SK-N-SH treated with all-trans-retinoic acid at 6 μM for 48 hours (cell line): ENCODE results near the gene CEP131.
A peak's percentile ranks its signal among the peaks of the same experiment; 100 is the strongest.

ENCODE experiments used
- ATAC-seq: fragments of 200-7000 bp; cut with Tn5 transposase; 3 replicates; pipeline ENCODE4 v1.9.1; 2020; ENCODE audit warnings: mild to moderate bottlenecking, moderate library complexity
- ARNTL ChIP-seq: fragments of 450-650 bp; formaldehyde crosslinking; IDR thresholded peaks from 2 replicates; pipeline ENCODE4 v1.5.0; 2020; ENCODE audit warnings: low read depth, mild to moderate bottlenecking, moderate library complexity, borderline replicate concordance
- BACH2 ChIP-seq: fragments of 250-450 bp; sonication (Bioruptor Pico); IDR thresholded peaks from 2 replicates; pipeline ENCODE4 v1.9.0; 2021; ENCODE audit warnings: mild to moderate bottlenecking, borderline replicate concordance
- CSDC2 ChIP-seq: fragments of 250-450 bp; sonication (Bioruptor Pico); IDR thresholded peaks from 2 replicates; pipeline ENCODE4 v1.5.0; 2020; ENCODE audit warnings: mild to moderate bottlenecking, moderate library complexity
- ESRRG ChIP-seq: fragments of 250-450 bp; sonication (Bioruptor Pico); IDR thresholded peaks from 2 replicates; pipeline ENCODE4 v1.6.1; 2021; ENCODE audit warnings: mild to moderate bottlenecking
- GLIS3 ChIP-seq: fragments of 250-450 bp; sonication (Bioruptor Pico); IDR thresholded peaks from 2 replicates; pipeline ENCODE4 v1.5.0; 2020; ENCODE audit warnings: mild to moderate bottlenecking, moderate library complexity
- ISL1 ChIP-seq: fragments of 250-450 bp; sonication (Bioruptor Pico); IDR thresholded peaks from 2 replicates; pipeline ENCODE4 v2.1.2; 2022; ENCODE audit warnings: mild to moderate bottlenecking, moderate library complexity
- POU6F1 ChIP-seq: fragments of 250-450 bp; sonication (Bioruptor Pico); IDR thresholded peaks from 2 replicates; pipeline ENCODE4 v1.8.0; 2021; ENCODE audit warnings: low read depth, mild to moderate bottlenecking, moderate library complexity, borderline replicate concordance
- PPARA ChIP-seq: fragments of 250-450 bp; sonication (Bioruptor Pico); IDR thresholded peaks from 2 replicates; pipeline ENCODE4 v1.5.0; 2020; ENCODE audit warnings: mild to moderate bottlenecking, borderline replicate concordance
- SNAI2 ChIP-seq: fragments of 250-450 bp; sonication (Bioruptor Pico); IDR thresholded peaks from 2 replicates; pipeline ENCODE4 v1.5.0; 2020; ENCODE audit warnings: mild to moderate bottlenecking, moderate library complexity
- TCF4 ChIP-seq: fragments of 250-450 bp; sonication (Bioruptor Pico); IDR thresholded peaks from 2 replicates; pipeline ENCODE4 v1.8.0; 2021; ENCODE audit warnings: mild to moderate bottlenecking, moderate library complexity, borderline replicate concordance
- ZC3H10 ChIP-seq: fragments of 250-450 bp; sonication (Bioruptor Pico); IDR thresholded peaks from 2 replicates; pipeline ENCODE4 v1.5.1; 2021; ENCODE audit warnings: mild to moderate bottlenecking, moderate library complexity
- ZFP3 ChIP-seq: fragments of 250-450 bp; sonication (Bioruptor Pico); IDR thresholded peaks from 2 replicates; pipeline ENCODE4 v1.5.0; 2020; ENCODE audit warnings: mild to moderate bottlenecking, moderate library complexity
- ZFP30 ChIP-seq: fragments of 450-650 bp; formaldehyde crosslinking; IDR thresholded peaks from 2 replicates; pipeline ENCODE4 v1.5.0; 2022; ENCODE audit warnings: mild to moderate bottlenecking, moderate library complexity
- ZNF565 ChIP-seq: fragments of 450-650 bp; formaldehyde crosslinking; conservative IDR thresholded peaks from 2 replicates; pipeline ENCODE4 v1.5.0; 2020; ENCODE audit warnings: low read depth, mild to moderate bottlenecking, moderate library complexity
- ZNF70 ChIP-seq: fragments of 450-650 bp; formaldehyde crosslinking; IDR thresholded peaks from 2 replicates; pipeline ENCODE4 v1.5.0; 2020; ENCODE audit warnings: mild to moderate bottlenecking, moderate library complexity
- ZNF8 ChIP-seq: fragments of 450-650 bp; formaldehyde crosslinking; IDR thresholded peaks from 2 replicates; pipeline ENCODE4 v1.5.0; 2020; ENCODE audit warnings: mild to moderate bottlenecking, moderate library complexity
- TF ChIP-seq, protein P1 (sequence below): fragments of 250-450 bp; sonication (Bioruptor Pico); IDR thresholded peaks from 2 replicates; pipeline ENCODE4 v1.5.0; 2020; ENCODE audit warnings: mild to moderate bottlenecking, moderate library complexity
- TF ChIP-seq, protein P2 (sequence below): fragments of 250-450 bp; sonication (Bioruptor Pico); IDR thresholded peaks from 2 replicates; pipeline ENCODE4 v1.5.1; 2020; ENCODE audit warnings: low read depth, mild to moderate bottlenecking, moderate library complexity
- TF ChIP-seq, protein P3 (sequence below): fragments of 250-450 bp; sonication (Bioruptor Pico); IDR thresholded peaks from 2 replicates; pipeline ENCODE4 v1.5.1; 2021; ENCODE audit warnings: mild to moderate bottlenecking, moderate library complexity

Gene CEP131

DNA sequence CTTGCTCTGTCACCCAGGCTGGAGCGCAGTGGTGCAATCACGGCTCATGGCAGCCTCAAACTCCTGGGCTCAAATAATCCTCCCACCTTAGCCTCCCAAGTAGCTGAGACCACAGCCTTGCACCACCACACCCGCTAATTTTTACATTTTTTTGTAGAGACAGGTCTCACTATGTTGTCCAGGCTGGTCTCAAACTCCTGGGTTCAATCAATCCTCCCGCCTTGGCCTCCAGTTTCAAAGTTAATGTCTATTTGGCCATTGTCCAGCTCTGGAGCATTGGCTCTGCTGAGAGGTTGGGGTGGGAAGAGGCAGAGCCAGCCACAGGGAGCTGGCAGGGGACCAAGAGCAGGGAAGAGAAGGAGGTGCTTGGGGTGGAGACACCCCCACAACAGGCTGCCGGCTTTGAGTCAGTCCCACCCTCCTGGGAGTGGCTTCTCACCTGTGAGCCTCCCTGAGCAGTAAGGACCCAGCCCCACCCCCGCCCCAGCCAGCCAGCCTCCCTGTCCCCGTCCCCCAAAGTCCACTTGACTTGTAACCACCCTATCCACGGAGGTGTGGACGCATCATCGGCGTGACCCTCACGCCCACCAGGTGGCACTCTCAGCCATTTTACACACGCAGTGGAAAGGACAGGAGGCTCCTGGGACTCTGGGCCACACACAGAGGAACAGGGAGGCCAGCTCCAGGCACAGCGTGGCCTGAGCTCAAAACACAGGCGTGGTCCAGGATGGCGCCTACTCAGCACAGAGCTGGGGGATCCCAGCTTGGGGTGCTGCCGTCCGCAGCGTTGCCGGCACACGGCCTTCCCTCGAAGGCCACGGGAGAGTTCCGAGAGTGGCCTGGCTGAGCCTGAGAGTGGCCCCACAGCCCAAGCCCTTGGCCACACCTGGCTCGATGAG lies 80.2 kb downstream of the CEP131 start:
- peak; percentile 98 for ATAC-seq
- TF ChIP-seq ARNTL (CRISPR knock-in tag) (no peak), TCF4 (CRISPR knock-in tag) (no peak), ZNF565 (CRISPR knock-in tag) (no peak), PPARA (CRISPR knock-in tag) (no peak), ZFP3 (no peak), GLIS3 (CRISPR knock-in tag) (no peak)
- TF ChIP-seq, protein P1, sequence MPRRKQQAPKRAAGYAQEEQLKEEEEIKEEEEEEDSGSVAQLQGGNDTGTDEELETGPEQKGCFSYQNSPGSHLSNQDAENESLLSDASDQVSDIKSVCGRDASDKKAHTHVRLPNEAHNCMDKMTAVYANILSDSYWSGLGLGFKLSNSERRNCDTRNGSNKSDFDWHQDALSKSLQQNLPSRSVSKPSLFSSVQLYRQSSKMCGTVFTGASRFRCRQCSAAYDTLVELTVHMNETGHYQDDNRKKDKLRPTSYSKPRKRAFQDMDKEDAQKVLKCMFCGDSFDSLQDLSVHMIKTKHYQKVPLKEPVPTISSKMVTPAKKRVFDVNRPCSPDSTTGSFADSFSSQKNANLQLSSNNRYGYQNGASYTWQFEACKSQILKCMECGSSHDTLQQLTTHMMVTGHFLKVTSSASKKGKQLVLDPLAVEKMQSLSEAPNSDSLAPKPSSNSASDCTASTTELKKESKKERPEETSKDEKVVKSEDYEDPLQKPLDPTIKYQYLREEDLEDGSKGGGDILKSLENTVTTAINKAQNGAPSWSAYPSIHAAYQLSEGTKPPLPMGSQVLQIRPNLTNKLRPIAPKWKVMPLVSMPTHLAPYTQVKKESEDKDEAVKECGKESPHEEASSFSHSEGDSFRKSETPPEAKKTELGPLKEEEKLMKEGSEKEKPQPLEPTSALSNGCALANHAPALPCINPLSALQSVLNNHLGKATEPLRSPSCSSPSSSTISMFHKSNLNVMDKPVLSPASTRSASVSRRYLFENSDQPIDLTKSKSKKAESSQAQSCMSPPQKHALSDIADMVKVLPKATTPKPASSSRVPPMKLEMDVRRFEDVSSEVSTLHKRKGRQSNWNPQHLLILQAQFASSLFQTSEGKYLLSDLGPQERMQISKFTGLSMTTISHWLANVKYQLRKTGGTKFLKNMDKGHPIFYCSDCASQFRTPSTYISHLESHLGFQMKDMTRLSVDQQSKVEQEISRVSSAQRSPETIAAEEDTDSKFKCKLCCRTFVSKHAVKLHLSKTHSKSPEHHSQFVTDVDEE (CRISPR knock-in tag) = no peak
- TF ChIP-seq, protein P2, sequence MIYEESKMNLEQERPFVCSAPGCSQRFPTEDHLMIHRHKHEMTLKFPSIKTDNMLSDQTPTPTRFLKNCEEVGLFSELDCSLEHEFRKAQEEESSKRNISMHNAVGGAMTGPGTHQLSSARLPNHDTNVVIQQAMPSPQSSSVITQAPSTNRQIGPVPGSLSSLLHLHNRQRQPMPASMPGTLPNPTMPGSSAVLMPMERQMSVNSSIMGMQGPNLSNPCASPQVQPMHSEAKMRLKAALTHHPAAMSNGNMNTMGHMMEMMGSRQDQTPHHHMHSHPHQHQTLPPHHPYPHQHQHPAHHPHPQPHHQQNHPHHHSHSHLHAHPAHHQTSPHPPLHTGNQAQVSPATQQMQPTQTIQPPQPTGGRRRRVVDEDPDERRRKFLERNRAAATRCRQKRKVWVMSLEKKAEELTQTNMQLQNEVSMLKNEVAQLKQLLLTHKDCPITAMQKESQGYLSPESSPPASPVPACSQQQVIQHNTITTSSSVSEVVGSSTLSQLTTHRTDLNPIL = no peak

GRCh38 chr17:81140695-81141094 lies 82.1 kb downstream of the CEP131 start:
- TF ChIP-seq ZNF565 (CRISPR knock-in tag) = no peak
- TF ChIP-seq ISL1 (CRISPR knock-in tag) = no peak
- TF ChIP-seq ARNTL (CRISPR knock-in tag) = no peak
- TF ChIP-seq, protein P3, sequence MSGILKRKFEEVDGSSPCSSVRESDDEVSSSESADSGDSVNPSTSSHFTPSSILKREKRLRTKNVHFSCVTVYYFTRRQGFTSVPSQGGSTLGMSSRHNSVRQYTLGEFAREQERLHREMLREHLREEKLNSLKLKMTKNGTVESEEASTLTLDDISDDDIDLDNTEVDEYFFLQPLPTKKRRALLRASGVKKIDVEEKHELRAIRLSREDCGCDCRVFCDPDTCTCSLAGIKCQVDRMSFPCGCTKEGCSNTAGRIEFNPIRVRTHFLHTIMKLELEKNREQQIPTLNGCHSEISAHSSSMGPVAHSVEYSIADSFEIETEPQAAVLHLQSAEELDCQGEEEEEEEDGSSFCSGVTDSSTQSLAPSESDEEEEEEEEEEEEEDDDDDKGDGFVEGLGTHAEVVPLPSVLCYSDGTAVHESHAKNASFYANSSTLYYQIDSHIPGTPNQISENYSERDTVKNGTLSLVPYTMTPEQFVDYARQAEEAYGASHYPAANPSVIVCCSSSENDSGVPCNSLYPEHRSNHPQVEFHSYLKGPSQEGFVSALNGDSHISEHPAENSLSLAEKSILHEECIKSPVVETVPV (CRISPR knock-in tag) = no peak
- no peak for TF ChIP-seq TCF4 (CRISPR knock-in tag)
- TF ChIP-seq, protein P2 = no peak
- TF ChIP-seq ESRRG = no peak
- no peak for TF ChIP-seq PPARA (CRISPR knock-in tag)
- no peak for ATAC-seq

GRCh38 chr17:81140018-81140417 lies 82.7 kb downstream of the CEP131 start:
- TF ChIP-seq POU6F1 (CRISPR knock-in tag) (no peak), ZFP30 (CRISPR knock-in tag) (no peak), ZNF565 (CRISPR knock-in tag) (no peak), BACH2 (CRISPR knock-in tag) (no peak), ZC3H10 (no peak), SNAI2 (no peak), PPARA (CRISPR knock-in tag) (no peak), ZFP3 (no peak), CSDC2 (no peak), ISL1 (CRISPR knock-in tag) (no peak), ZNF8 (CRISPR knock-in tag) (no peak), ARNTL (CRISPR knock-in tag) (no peak), ZNF70 (no peak), TCF4 (CRISPR knock-in tag) (no peak)
- TF ChIP-seq, protein P2 = no peak
- TF ChIP-seq, protein P1 (CRISPR knock-in tag) = no peak
- TF ChIP-seq, protein P3 (CRISPR knock-in tag) = no peak
- ATAC-seq = no peak
